Cardiac muscle cell (in vitro differentiated cells and primary cell): Measurements from ENCODE around the gene FIP1L1. TPM values are rescaled to one million over a fixed set of nuclear protein-coding genes. Genes with fewer than 3 reads are reported as not detected.
"Not testable (repeated sequence)": the region's sequence is repeated elsewhere in the genome, so short reads cannot be mapped to it uniquely, and the experiment has no call there.

Experiments used
- DNase-seq, 2 donors: peaks; one replicate each; pipeline versions ENCODE4 v3.0.0 to v3.0.0-alpha.2; 2010 to 2017; ENCODE audit warnings: low read depth in 1 of 2, low spot score in 1 of 2
- H3K27ac ChIP-seq: fragments of 200-600 bp; sonication (generic); 2 replicates; pipeline ENCODE4 v1.5.1; 2016
- H3K27me3 ChIP-seq: fragments of 200-600 bp; sonication (generic); 2 replicates; pipeline ENCODE4 v1.6.0; 2016; ENCODE audit warnings: control low read depth
- H3K36me3 ChIP-seq: fragments of 200-600 bp; sonication (generic); 2 replicates; pipeline ENCODE4 v1.5.1; 2016; ENCODE audit warnings: control low read depth
- H3K4me1 ChIP-seq: fragments of 200-600 bp; sonication (generic); 2 replicates; pipeline ENCODE4 v1.8.1; 2017; ENCODE audit warnings: low read depth, mild to moderate bottlenecking, mixed run types
- H3K4me3 ChIP-seq: fragments of 200-600 bp; sonication (generic); 2 replicates; pipeline ENCODE4 v1.5.1; 2016; ENCODE audit warnings: mild to moderate bottlenecking
- H3K9me3 ChIP-seq: fragments of 200-600 bp; sonication (generic); 2 replicates; pipeline ENCODE4 v1.5.1; 2017; ENCODE audit warnings: low read depth, mild to moderate bottlenecking, control low read depth
- CTCF ChIP-seq: IDR thresholded peaks from 2 replicates; pipeline ENCODE4 v1.5.1; 2012; ENCODE audit warnings: low read depth, mild to moderate bottlenecking, low read length
- polyA plus RNA-seq: library from polyadenylated mRNA; unstranded; fragments of >200 nt; fragmentation: Nextera tagmentation; extraction: Ambion mirVana; gene quantifications from 2 replicates; pipeline ENCODE4 v1.2.1, GENCODE V29; 2016
- total RNA-seq: library from RNA; depleted of rRNA; stranded (reverse); fragments of >200 nt; gene quantifications from 2 replicates; pipeline ENCODE4 v1.2.3, GENCODE V29; 2016

Gene FIP1L1
- total and polyA plus RNA-seq, 2 experiments from 2014 or later, result 55.3 to 97.0 TPM

- Histone ChIP-seq H3K4me3 (no peak overlapping the region), H3K36me3 (peaks cover 20% of the 10 kb centered on the region), H3K9me3 (no peaks in the 10 kb centered on the region), H3K27ac (no peak overlapping the region), H3K4me1 (peaks cover 7% of the 10 kb centered on the region), H3K27me3 (no peaks in the 10 kb centered on the region)
- DNase-seq, result peak in 1 of 2 donors; percentile 35
- no peak for TF ChIP-seq CTCF
Measured at GRCh38 chr4:53461244-53461643, 83.8 kb downstream of the FIP1L1 start.

DNA sequence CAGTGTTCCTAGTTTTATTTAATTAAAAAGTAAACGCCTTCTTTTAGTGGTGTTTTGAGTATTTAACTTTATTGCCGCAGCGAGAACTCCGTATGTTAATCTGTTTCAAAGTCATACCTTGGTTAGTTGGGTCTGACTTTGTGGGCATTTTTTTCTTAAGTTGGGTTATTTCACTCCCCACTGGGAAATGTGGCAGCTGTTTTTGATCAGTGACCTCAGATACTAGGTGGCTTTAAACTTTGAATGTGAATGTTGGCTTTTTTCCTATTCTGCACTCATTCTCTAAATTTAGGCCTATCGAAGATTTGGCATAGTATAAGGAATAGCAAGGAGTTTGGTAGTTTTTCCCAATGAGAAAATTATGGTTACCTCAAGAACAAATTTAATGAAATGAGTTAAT, 85.9 kb downstream of the FIP1L1 start:
- no peaks in the 10 kb centered on the region for H3K9me3 ChIP-seq
- H3K4me1 ChIP-seq, result peaks cover 7% of the 10 kb centered on the region
- H3K36me3 ChIP-seq, result peaks cover 20% of the 10 kb centered on the region
- no peaks in the 10 kb centered on the region for H3K27me3 ChIP-seq
- DNase-seq, result no peak
- no peak for TF ChIP-seq CTCF
- no peak overlapping the region for H3K27ac ChIP-seq
- H3K4me3 ChIP-seq, result no peak overlapping the region

GRCh38 chr4:53465281-53465680, 87.8 kb downstream of the FIP1L1 start:
- no peaks in the 10 kb centered on the region for H3K27me3 ChIP-seq
- DNase-seq, result peak in 1 of 2 donors; percentile 22
- TF ChIP-seq CTCF, result no peak
- no peaks in the 10 kb centered on the region for H3K4me1 ChIP-seq
- no peak overlapping the region for H3K4me3 ChIP-seq
- H3K9me3 ChIP-seq, result no peaks in the 10 kb centered on the region
- peaks cover 17% of the 10 kb centered on the region for H3K36me3 ChIP-seq
- H3K27ac ChIP-seq, result no peak overlapping the region

GRCh38 chr4:53465891-53466290, 88.5 kb downstream of the FIP1L1 start:
- Histone ChIP-seq H3K9me3 (no peaks in the 10 kb centered on the region), H3K4me1 (no peaks in the 10 kb centered on the region), H3K27me3 (no peaks in the 10 kb centered on the region), H3K4me3 (no peak overlapping the region), H3K27ac (no peak overlapping the region), H3K36me3 (peaks cover 15% of the 10 kb centered on the region)
- no peak for TF ChIP-seq CTCF
- DNase-seq, result no peak

DNA sequence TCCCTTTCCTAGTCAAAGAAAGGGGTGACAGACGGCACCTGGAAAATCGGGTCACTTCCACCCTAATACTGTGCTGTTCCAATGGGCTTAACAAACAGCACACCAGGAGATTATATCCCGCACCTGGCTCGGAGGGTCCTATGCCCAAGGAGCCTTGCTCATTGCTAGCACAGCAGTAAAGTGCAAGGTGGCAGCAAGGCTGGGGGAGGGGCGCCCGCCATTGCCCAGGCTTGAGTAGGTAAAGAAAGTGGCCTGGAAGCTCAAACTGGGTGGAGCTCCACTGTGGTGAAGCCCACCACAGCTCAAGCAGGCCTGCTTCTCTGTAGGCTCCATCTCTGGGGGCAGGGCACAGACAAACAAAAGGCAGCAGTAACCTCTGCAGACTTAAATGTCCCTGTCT, 89.1 kb downstream of the FIP1L1 start:
- H3K4me1 ChIP-seq, H3K9me3 ChIP-seq, H3K4me3 ChIP-seq, H3K36me3 ChIP-seq, DNase-seq, H3K27ac ChIP-seq, H3K27me3 ChIP-seq: not testable (repeated sequence)

DNA sequence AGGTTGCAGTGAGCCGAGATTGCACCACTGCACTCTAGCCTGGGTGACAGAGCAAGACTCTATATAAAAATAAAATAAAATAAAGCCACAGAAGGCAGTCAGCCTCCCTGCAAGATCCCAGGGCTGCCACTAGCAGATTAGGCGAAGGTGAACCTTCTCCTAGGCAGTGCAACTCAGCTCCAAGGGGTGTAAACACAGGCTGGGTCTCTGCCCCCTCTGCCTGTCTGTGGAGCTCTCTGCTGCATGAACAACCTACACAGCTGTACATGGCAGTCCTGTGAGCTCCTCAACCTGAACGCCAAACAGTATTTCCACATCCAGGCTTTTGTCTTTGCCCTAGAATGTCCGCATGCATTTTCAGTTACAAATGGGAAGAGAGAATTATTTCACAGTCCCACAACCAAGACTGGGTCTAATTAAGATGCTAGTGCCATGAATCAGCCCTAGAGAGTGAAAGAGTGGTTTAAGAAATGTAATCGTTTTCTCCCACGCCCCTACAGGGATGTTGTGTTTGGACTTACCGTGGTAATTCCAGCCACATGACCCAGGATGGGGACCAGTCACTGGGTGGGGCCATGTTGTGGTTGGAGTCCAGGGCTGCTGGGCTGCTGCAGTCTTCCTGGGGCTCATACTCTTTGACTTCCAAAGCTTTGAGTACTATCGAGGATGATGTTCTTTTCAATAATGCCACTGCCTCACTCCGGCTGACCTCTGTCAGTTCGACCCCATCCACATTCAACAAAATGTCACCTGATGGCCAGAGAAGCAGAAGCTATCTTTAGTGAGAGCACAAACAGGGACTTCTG, 99.0 kb downstream of the FIP1L1 start:
- no peaks in the 10 kb centered on the region for H3K27me3 ChIP-seq
- peak in 1 of 2 donors; percentile 88 for DNase-seq
- no peak overlapping the region for H3K4me3 ChIP-seq
- no peak for TF ChIP-seq CTCF
- no peaks in the 10 kb centered on the region for H3K9me3 ChIP-seq
- no peaks in the 10 kb centered on the region for H3K36me3 ChIP-seq
- H3K27ac ChIP-seq, result no peak overlapping the region
- no peaks in the 10 kb centered on the region for H3K4me1 ChIP-seq
